Measurements from ENCODE around the gene METTL6. TPM values are rescaled to one million over a fixed set of nuclear protein-coding genes. Genes with fewer than 3 reads are reported as not detected.
A peak's percentile ranks its signal among the peaks of the same experiment; 100 is the strongest.

METTL6 gene
- total and polyA plus RNA-seq, 10 of the 15 experiments (the other 5 are each of a cell fraction or from before 2014, with no cell fraction given): 13.8 to 29.6 (median 20.8) TPM

- TF ChIP-seq IRF5 (IDR thresholded peaks at IDR 0.05; ENCODE audit: borderline replicate concordance) (no peak), EP300 (IDR thresholded peaks at IDR 0.05; ENCODE audit: borderline replicate concordance in 1 of 2, control insufficient read depth in 1 of 2, low read depth in 2 of 2, low read length in 2 of 2) (no peak), PAX8 (IDR thresholded peaks at IDR 0.05) (no peak), SUPT20H (IDR thresholded peaks at IDR 0.05; ENCODE audit: borderline replicate concordance, control insufficient read depth, low read depth, low read length) (no peak)
- TF ChIP-seq, protein P1, sequence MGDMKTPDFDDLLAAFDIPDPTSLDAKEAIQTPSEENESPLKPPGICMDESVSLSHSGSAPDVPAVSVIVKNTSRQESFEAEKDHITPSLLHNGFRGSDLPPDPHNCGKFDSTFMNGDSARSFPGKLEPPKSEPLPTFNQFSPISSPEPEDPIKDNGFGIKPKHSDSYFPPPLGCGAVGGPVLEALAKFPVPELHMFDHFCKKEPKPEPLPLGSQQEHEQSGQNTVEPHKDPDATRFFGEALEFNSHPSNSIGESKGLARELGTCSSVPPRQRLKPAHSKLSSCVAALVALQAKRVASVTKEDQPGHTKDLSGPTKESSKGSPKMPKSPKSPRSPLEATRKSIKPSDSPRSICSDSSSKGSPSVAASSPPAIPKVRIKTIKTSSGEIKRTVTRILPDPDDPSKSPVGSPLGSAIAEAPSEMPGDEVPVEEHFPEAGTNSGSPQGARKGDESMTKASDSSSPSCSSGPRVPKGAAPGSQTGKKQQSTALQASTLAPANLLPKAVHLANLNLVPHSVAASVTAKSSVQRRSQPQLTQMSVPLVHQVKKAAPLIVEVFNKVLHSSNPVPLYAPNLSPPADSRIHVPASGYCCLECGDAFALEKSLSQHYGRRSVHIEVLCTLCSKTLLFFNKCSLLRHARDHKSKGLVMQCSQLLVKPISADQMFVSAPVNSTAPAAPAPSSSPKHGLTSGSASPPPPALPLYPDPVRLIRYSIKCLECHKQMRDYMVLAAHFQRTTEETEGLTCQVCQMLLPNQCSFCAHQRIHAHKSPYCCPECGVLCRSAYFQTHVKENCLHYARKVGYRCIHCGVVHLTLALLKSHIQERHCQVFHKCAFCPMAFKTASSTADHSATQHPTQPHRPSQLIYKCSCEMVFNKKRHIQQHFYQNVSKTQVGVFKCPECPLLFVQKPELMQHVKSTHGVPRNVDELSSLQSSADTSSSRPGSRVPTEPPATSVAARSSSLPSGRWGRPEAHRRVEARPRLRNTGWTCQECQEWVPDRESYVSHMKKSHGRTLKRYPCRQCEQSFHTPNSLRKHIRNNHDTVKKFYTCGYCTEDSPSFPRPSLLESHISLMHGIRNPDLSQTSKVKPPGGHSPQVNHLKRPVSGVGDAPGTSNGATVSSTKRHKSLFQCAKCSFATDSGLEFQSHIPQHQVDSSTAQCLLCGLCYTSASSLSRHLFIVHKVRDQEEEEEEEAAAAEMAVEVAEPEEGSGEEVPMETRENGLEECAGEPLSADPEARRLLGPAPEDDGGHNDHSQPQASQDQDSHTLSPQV (IDR thresholded peaks at IDR 0.05): no peak
Measured at GRCh38 chr3:15391007-15391406, 36.3 kb downstream of the METTL6 start (continued).

- ChIA-PET RAD21 (ENCODE audit: unreplicated experiment) (interaction anchor here (1.0 kb wide), 1 partner anchor 166 kb away, joined by 3 read pairs; no protein-coding TSS in a partner anchor), CTCF (interaction anchor here (1.0 to 1.4 kb wide), 4 partner anchors 10 to 166 kb away, joined by 3 to 5 read pairs (median 3); no protein-coding TSS in a partner anchor), SMC1A (ENCODE audit: uncharacterized antibody, unreplicated experiment) (interaction anchor here (1.4 to 4.5 kb wide), 3 partner anchors 10 to 123 kb away, joined by 3 to 18 read pairs (median 4); no protein-coding TSS in a partner anchor), POLR2A (no interaction called here)
- Histone ChIP-seq H3K27ac (ENCODE audit: control insufficient read depth, insufficient read depth) (no peak overlapping the region), H3K9me3 (replicated peaks; ENCODE audit: control insufficient read depth, insufficient read depth, low read length) (peaks cover 9% of the 10 kb centered on the region), H2AFZ (ENCODE audit: control insufficient read depth, low read depth, low read length) (peak overlapping the region; percentile 28), H3K27me3 (replicated peaks in 1 of 2; ENCODE audit: control insufficient read depth in 2 of 2, insufficient read depth in 2 of 2, low read length in 1 of 2) (no peaks in the 10 kb centered on the region), H3K79me2 (ENCODE audit: control insufficient read depth, insufficient read depth, low read length) (no peaks in the 10 kb centered on the region), H3K4me3 (no peak overlapping the region), H4K20me1 (ENCODE audit: control insufficient read depth, insufficient read depth) (no peaks in the 10 kb centered on the region), H3K4me2 (ENCODE audit: control insufficient read depth, insufficient read depth) (no peak overlapping the region), H3K36me3 (ENCODE audit: control insufficient read depth in 2 of 2, insufficient read depth in 2 of 2, low read length in 1 of 2) (no peaks in the 10 kb centered on the region), H3K4me1 (ENCODE audit: control insufficient read depth, insufficient read depth, low read length) (peaks cover 48% of the 10 kb centered on the region), H3K9ac (ENCODE audit: control insufficient read depth, insufficient read depth, low read length) (peak overlapping the region; percentile 8; the same call in 1 of the 2 replicates)
- DNase-seq (ENCODE audit: low read depth, low spot score): no peak
- no peak for FAIRE-seq
- intact Hi-C loops (cut with micrococcal nuclease; ENCODE audit: unreplicated experiment): no loop called here
- BruUV-seq (replicated peaks): no TSS peak
- WGBS (ENCODE audit: insufficient coverage, insufficient replicate concordance, low lambda C conversion rate, missing lambda C conversion rate): 6% methylated on average over 6 of the region's 6 CpGs
- in situ Hi-C loops (cut with MboI): no loop called here
- no peak for ATAC-seq
- TF ChIP-seq EED (IDR thresholded peaks at IDR 0.05; ENCODE audit: low read depth): no peak
- no peak for TF ChIP-seq RBBP5 (conservative IDR thresholded peaks at IDR 0.05)
- TF ChIP-seq SRF (IDR thresholded peaks at IDR 0.05; ENCODE audit: low read depth in 2 of 2, low read length in 2 of 2): no peak
- TF ChIP-seq, protein P2, sequence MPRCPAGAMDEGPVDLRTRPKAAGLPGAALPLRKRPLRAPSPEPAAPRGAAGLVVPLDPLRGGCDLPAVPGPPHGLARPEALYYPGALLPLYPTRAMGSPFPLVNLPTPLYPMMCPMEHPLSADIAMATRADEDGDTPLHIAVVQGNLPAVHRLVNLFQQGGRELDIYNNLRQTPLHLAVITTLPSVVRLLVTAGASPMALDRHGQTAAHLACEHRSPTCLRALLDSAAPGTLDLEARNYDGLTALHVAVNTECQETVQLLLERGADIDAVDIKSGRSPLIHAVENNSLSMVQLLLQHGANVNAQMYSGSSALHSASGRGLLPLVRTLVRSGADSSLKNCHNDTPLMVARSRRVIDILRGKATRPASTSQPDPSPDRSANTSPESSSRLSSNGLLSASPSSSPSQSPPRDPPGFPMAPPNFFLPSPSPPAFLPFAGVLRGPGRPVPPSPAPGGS (IDR thresholded peaks at IDR 0.05; ENCODE audit: borderline replicate concordance, insufficient read depth, low read depth, low read length, poor library complexity, severe bottlenecking): no peak
- TF ChIP-seq ESRRA (IDR thresholded peaks at IDR 0.05; ENCODE audit: low read length): no peak
- TF ChIP-seq PML (IDR thresholded peaks at IDR 0.05; ENCODE audit: low read length): no peak
- TF ChIP-seq CBX3 (IDR thresholded peaks at IDR 0.05; ENCODE audit: borderline replicate concordance, low read depth): no peak
- TF ChIP-seq ZZZ3 (IDR thresholded peaks at IDR 0.05; ENCODE audit: control insufficient read depth, insufficient read length, low read depth): no peak
- TF ChIP-seq USF1 (IDR thresholded peaks at IDR 0.05; ENCODE audit: borderline replicate concordance, extremely low read length, insufficient read depth, low read depth, low read length): no peak
- no peak for TF ChIP-seq RB1 (IDR thresholded peaks at IDR 0.05; ENCODE audit: borderline replicate concordance)
Measured at GRCh38 chr3:15390460-15390859, 36.9 kb downstream of the METTL6 start.
